HEK293 (cell line): ENCODE measurements around the gene CDK2AP2.
A peak's percentile ranks its signal among the peaks of the same experiment; 100 is the strongest.

Source experiments
- CTCF ChIA-PET: fragments of 350-600 bp; formaldehyde crosslinking; extraction: SDS; loops from one replicate; lab custom pipeline; 2021; ENCODE audit warnings: antibody characterized with exemption; lab: Yijun Ruan, JAX
- POLR2A ChIA-PET: fragments of 300-600 bp; formaldehyde crosslinking; extraction: SDS; loops from one replicate; lab custom pipeline; 2020; ENCODE audit warnings: antibody characterized with exemption, inconsistent platforms; lab: Yijun Ruan, JAX
- H3K27ac ChIP-seq: fragments of 200-500 bp; sonication (Bioruptor generic); 2 replicates; pipeline ENCODE4 v1.5.1; 2014; ENCODE audit warnings: low read depth, low read length, control low read depth, inconsistent platforms; ENCODE audit errors: extremely low read depth
- H3K36me3 ChIP-seq, 2 experiments: fragments of 200-500 bp in 1 of 2; sonication (Bioruptor generic) in 1 of 2; 1 replicate in 1 of 2; 2 replicates in 1 of 2; pipeline ENCODE4 v1.5.1; 2014 to 2017; ENCODE audit warnings: inconsistent platforms in 2 of 2, low read length in 2 of 2; ENCODE audit not compliant: control insufficient read depth in 2 of 2, insufficient read depth in 1 of 2
- H3K4me1 ChIP-seq: fragments of 200-500 bp; sonication (Bioruptor generic); 2 replicates; pipeline ENCODE4 v1.5.1; 2014; ENCODE audit warnings: mild to moderate bottlenecking, low read length, inconsistent platforms; ENCODE audit not compliant: control insufficient read depth, insufficient read depth
- H3K4me3 ChIP-seq: 2 replicates; pipeline ENCODE4 v1.5.1; 2011; ENCODE audit warnings: low read depth, mild to moderate bottlenecking, control low read depth, low read length, moderate library complexity
- H3K9me3 ChIP-seq: fragments of 200-500 bp; sonication (Bioruptor generic); 2 replicates; pipeline ENCODE4 v1.5.1; 2014; ENCODE audit warnings: low read depth, low read length, inconsistent platforms; ENCODE audit not compliant: control insufficient read depth, insufficient read depth
- BCL11A ChIP-seq: fragments of 450-650 bp; formaldehyde crosslinking; IDR thresholded peaks from 2 replicates; pipeline ENCODE4 v1.5.1; 2016; ENCODE audit warnings: low read depth, missing biosample characterization, missing genetic modification characterization
- GLIS1 ChIP-seq: fragments of 450-650 bp; formaldehyde crosslinking; IDR thresholded peaks from 2 replicates; pipeline ENCODE4 v1.5.1; 2016; ENCODE audit warnings: missing biosample characterization, missing genetic modification characterization
- GLIS2 ChIP-seq: fragments of 450-650 bp; formaldehyde crosslinking; IDR thresholded peaks from 2 replicates; pipeline ENCODE4 v1.5.1; 2016; ENCODE audit warnings: missing biosample characterization, missing genetic modification characterization
- PRDM10 ChIP-seq: fragments of 450-650 bp; formaldehyde crosslinking; IDR thresholded peaks from 2 replicates; pipeline ENCODE4 v1.5.1; 2016; ENCODE audit warnings: missing biosample characterization, missing genetic modification characterization
- REST ChIP-seq: fragments of 450-650 bp; formaldehyde crosslinking; IDR thresholded peaks from 2 replicates; pipeline ENCODE4 v1.5.1; 2016; ENCODE audit warnings: missing biosample characterization, missing genetic modification characterization
- SP7 ChIP-seq: fragments of 450-650 bp; formaldehyde crosslinking; IDR thresholded peaks from 2 replicates; pipeline ENCODE4 v1.5.1; 2016; ENCODE audit warnings: missing biosample characterization, missing genetic modification characterization
- ZBTB10 ChIP-seq: fragments of 450-650 bp; formaldehyde crosslinking; IDR thresholded peaks from 2 replicates; pipeline ENCODE4 v1.5.1; 2016; ENCODE audit warnings: missing biosample characterization, missing genetic modification characterization
- ZBTB11 ChIP-seq: fragments of 450-650 bp; formaldehyde crosslinking; conservative IDR thresholded peaks from 2 replicates; pipeline ENCODE4 v1.5.1; 2016; ENCODE audit warnings: low read depth, missing biosample characterization, missing genetic modification characterization
- ZBTB26 ChIP-seq: fragments of 450-650 bp; formaldehyde crosslinking; optimal IDR thresholded peaks from 2 replicates; pipeline ENCODE3; 2016; ENCODE audit warnings: missing biosample characterization, mild to moderate bottlenecking, missing genetic modification characterization
- ZBTB8A ChIP-seq: fragments of 450-650 bp; formaldehyde crosslinking; IDR thresholded peaks from 2 replicates; pipeline ENCODE4 v1.5.1; 2016; ENCODE audit warnings: missing biosample characterization, missing genetic modification characterization
- ZNF121 ChIP-seq: fragments of 450-650 bp; formaldehyde crosslinking; IDR thresholded peaks from 2 replicates; pipeline ENCODE4 v1.5.1; 2016; ENCODE audit warnings: missing biosample characterization, missing genetic modification characterization
- ZNF140 ChIP-seq: fragments of 450-650 bp; formaldehyde crosslinking; IDR thresholded peaks from 2 replicates; pipeline ENCODE4 v1.5.1; 2016; ENCODE audit warnings: missing biosample characterization, missing genetic modification characterization
- ZNF2 ChIP-seq: fragments of 450-650 bp; formaldehyde crosslinking; IDR thresholded peaks from 2 replicates; pipeline ENCODE4 v1.5.1; 2016; ENCODE audit warnings: missing biosample characterization, missing genetic modification characterization
- ZNF280D ChIP-seq: fragments of 450-650 bp; formaldehyde crosslinking; IDR thresholded peaks from 2 replicates; pipeline ENCODE4 v1.5.1; 2016; ENCODE audit warnings: missing biosample characterization, missing genetic modification characterization
- ZNF324 ChIP-seq: fragments of 450-650 bp; formaldehyde crosslinking; IDR thresholded peaks from 2 replicates; pipeline ENCODE4 v1.5.1; 2016; ENCODE audit warnings: missing biosample characterization, missing genetic modification characterization
- ZNF335 ChIP-seq: fragments of 450-650 bp; formaldehyde crosslinking; conservative IDR thresholded peaks from 2 replicates; pipeline ENCODE4 v1.5.1; 2016; ENCODE audit warnings: missing biosample characterization, missing genetic modification characterization
- ZNF423 ChIP-seq: fragments of 450-650 bp; formaldehyde crosslinking; IDR thresholded peaks from 2 replicates; pipeline ENCODE4 v1.5.1; 2016; ENCODE audit warnings: missing biosample characterization, missing genetic modification characterization
- ZNF600 ChIP-seq: fragments of 450-650 bp; formaldehyde crosslinking; IDR thresholded peaks from 2 replicates; pipeline ENCODE4 v1.5.1; 2016; ENCODE audit warnings: missing biosample characterization, missing genetic modification characterization

The CDK2AP2 gene

GRCh38 chr11:67504950-67505581 lies 2.9 kb downstream of the CDK2AP2 start, which contains the start of gene PITPNM1:
PITPNM1 (minus strand) TSS chr11:67505363; CDS start chr11:67504180, 1,183 bp downstream.
- POLR2A ChIA-PET: interaction anchor here (0.6 to 2.2 kb wide), 4 partner anchors 22 to 301 kb away, joined by 3 to 12 read pairs (median 4); partner anchors contain the start of genes AIP, PPP1CA and TMEM134
- Histone ChIP-seq H3K27ac (peak within 1 kb of the TSS; percentile 57), H3K4me1 (no peaks in the 10 kb centered on the region), H3K36me3 (peaks cover 0 to 36% of the 10 kb centered on the region in 2 experiments; a peak in 1 of 3 replicates), H3K9me3 (no peaks in the 10 kb centered on the region), H3K4me3 (peak within 1 kb of the TSS; percentile 61)
- CTCF ChIA-PET: interaction anchor here (0.6 to 1.7 kb wide), 7 partner anchors 12 to 150 kb away, joined by 3 to 6 read pairs (median 4); partner anchors contain the start of genes GSTP1, PPP1CA and RAD9A
- TF ChIP-seq BCL11A (tag by site-specific recombination) (0 out of 2 replicates have a peak, but pooled peaks have one; percentile 34), ZNF121 (no peak), ZNF324 (tag by site-specific recombination) (0 out of 2 replicates have a peak, but pooled peaks have one; percentile 31), REST (tag by site-specific recombination) (no peak), ZBTB10 (tag by site-specific recombination) (peak; percentile 82; the same call in 1 of the 2 replicates), ZBTB11 (tag by site-specific recombination) (no peak), GLIS2 (tag by site-specific recombination) (peak; percentile 11; the same call in 1 of the 2 replicates), ZNF423 (tag by site-specific recombination) (0 out of 2 replicates have a peak, but pooled peaks have one; percentile 32), ZNF280D (no peak), SP7 (tag by site-specific recombination) (0 out of 2 replicates have a peak, but pooled peaks have one; percentile 4), GLIS1 (tag by site-specific recombination) (0 out of 2 replicates have a peak, but pooled peaks have one; percentile 3), PRDM10 (no peak), ZBTB8A (peak; percentile 83; the same call in 1 of the 2 replicates), ZBTB26 (peak; percentile 16), ZNF2 (tag by site-specific recombination) (no peak), ZNF600 (tag by site-specific recombination) (0 out of 2 replicates have a peak, but pooled peaks have one; percentile 16), ZNF335 (tag by site-specific recombination) (peak; percentile 89), ZNF140 (tag by site-specific recombination) (no peak)
